Stomach (tissue), 9 donors: ENCODE measurements around the gene OPALIN. TPM values are rescaled to one million over a fixed set of nuclear protein-coding genes. Genes with fewer than 3 reads are reported as not detected.

Experiments used
- DNase-seq, 2 donors: peaks; one replicate each; pipeline versions ENCODE4 v3.0.0 to v3.0.0-alpha.2; 2013 to 2019
- H3K27ac ChIP-seq, 5 donors: fragments of 200-600 bp in 4 of 5; sonication (generic) in 4 of 5; one replicate each; pipeline ENCODE4 v1.5.1; 2013 to 2019; ENCODE audit warnings: mild to moderate bottlenecking in 1 of 5, moderate library complexity in 1 of 5
- H3K27me3 ChIP-seq, 3 donors: fragments of 200-600 bp; sonication (generic); one replicate each; pipeline ENCODE4 v1.5.1; 2017 to 2019; ENCODE audit warnings: mixed run types in 1 of 3
- H3K36me3 ChIP-seq, 4 donors: fragments of 200-600 bp; sonication (generic); 1 replicate in 3 of 4; 2 replicates in 1 of 4; pipeline ENCODE4 v1.5.1; 2016 to 2019
- H3K4me1 ChIP-seq, 4 donors: fragments of 200-600 bp; sonication (generic); one replicate each; pipeline ENCODE4 v1.5.1; 2016 to 2019
- H3K4me3 ChIP-seq, 4 donors: fragments of 200-600 bp; sonication (generic) in 3 of 4; one replicate each; pipeline ENCODE4 v1.5.1; 2016 to 2019; ENCODE audit warnings: mild to moderate bottlenecking in 1 of 4
- H3K9me3 ChIP-seq, 4 donors: fragments of 200-600 bp; sonication (generic); one replicate each; pipeline ENCODE4 v1.5.1; 2016 to 2019
- CTCF ChIP-seq, 7 experiments: fragments of 450-650 bp in 4 of 7; fragments of 200-600 bp in 3 of 7; sonication (generic) in 3 of 7; IDR thresholded peaks; one replicate each; pipeline ENCODE4 v1.5.1; 2016 to 2019; ENCODE audit warnings: antibody characterized with exemption in 7 of 7, control low read depth in 2 of 7, mild to moderate bottlenecking in 1 of 7
- EP300 ChIP-seq: sonication (generic); formaldehyde crosslinking; IDR thresholded peaks from one replicate; pipeline ENCODE4 v1.6.1; 2017; ENCODE audit warnings: antibody characterized with exemption
- POLR2A ChIP-seq, 4 donors: fragments of 450-650 bp; IDR thresholded peaks; one replicate each; pipeline ENCODE4 v1.6.1; 2016; ENCODE audit warnings: antibody characterized with exemption in 4 of 4, control low read depth in 2 of 4, mild to moderate bottlenecking in 1 of 4, moderate library complexity in 1 of 4
- POLR2AphosphoS5 ChIP-seq, 3 donors: sonication (generic); formaldehyde crosslinking; IDR thresholded peaks; one replicate each; pipeline ENCODE4 v1.6.1; 2016; ENCODE audit warnings: antibody characterized with exemption in 3 of 3
- WGBS, 5 donors: extraction: QIAGEN DNeasy Blood & Tissue Kit in 3 of 5; methylation state at CpG; one replicate each; pipeline versions ENCODE4 v1.1.5 to v1.1.7; 2013 to 2018; 5-methylcytosine and 5-hydroxymethylcytosine counted together
- intact Hi-C: fragments of 100-400 bp; cut with DNase I; formaldehyde crosslinking; loops from one replicate; pipeline ENCODE4 v1.15.1; 2023; ENCODE audit warnings: low total_unique reads
- polyA plus RNA-seq, 3 donors: library from polyadenylated mRNA; stranded (reverse); fragments of 200-250 nt; gene quantifications; one replicate each; pipeline ENCODE4 v1.2.3, GENCODE V29; 2013
- total RNA-seq, 5 donors: library from RNA; depleted of rRNA; stranded (reverse); fragments of >200 nt; gene quantifications; one replicate each; pipeline versions ENCODE4 v1.1.0 to v1.2.3, GENCODE V29; 2014 to 2016
- donor health status: healthy with polysubstance abuse.
- donor health status: Bipolar disorder and iron deficiency.
- donor health status: healthy.

Gene OPALIN
- total and polyA plus RNA-seq, 8 donors, result not detected

- Histone ChIP-seq H3K9me3 (no peaks in the 10 kb centered on the region), H3K4me3 (peak overlapping the region; percentile 30 to 47 (median 43)), H3K27ac (no peak overlapping the region), H3K4me1 (peaks cover 5 to 24% (median 17%) of the 10 kb centered on the region in 4 donors), H3K27me3 (no peaks in the 10 kb centered on the region), H3K36me3 (no peaks in the 10 kb centered on the region)
- DNase-seq, result no peak
- TF ChIP-seq EP300 (no peak), POLR2A (IDR thresholded peaks at IDR 0.05) (no peak), CTCF (IDR thresholded peaks at IDR 0.05) (no peak), POLR2AphosphoS5 (IDR thresholded peaks at IDR 0.05) (no peak)
- intact Hi-C loops, result no loop called here
- WGBS, 5 donors, result 12 to 34% (median 17%) methylated on average over 9 of the region's 9 CpGs
Observed at GRCh38 chr10:96374639-96374984, 15.8 kb upstream of the OPALIN start.

DNA sequence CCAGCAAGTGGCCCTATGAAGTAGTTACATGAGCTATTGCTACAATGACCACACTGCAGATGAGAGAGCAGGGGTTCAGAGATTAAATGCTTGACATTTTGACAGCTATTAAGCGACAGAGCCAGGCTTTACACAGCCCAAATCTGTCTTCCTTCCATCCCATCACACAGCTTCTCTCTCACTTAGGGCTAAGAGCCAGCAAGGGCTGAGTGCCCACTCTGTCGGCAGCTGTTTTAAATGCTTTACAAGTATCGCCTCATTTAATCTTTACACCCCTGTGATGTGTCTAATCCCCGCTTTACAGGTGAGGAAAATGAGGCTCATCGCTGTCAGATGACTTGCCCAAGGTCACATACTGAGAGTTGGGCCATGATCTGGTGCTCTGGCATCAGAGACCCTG is 15.2 kb upstream of the OPALIN start:
- H3K9me3 ChIP-seq, result no peaks in the 10 kb centered on the region
- H3K27ac ChIP-seq, result no peak overlapping the region
- H3K27me3 ChIP-seq, result no peaks in the 10 kb centered on the region
- intact Hi-C loops, result no loop called here
- DNase-seq, result no peak
- no peak overlapping the region for H3K4me3 ChIP-seq
- H3K4me1 ChIP-seq, result peaks cover 5 to 24% (median 17%) of the 10 kb centered on the region in 4 donors
- no peak for TF ChIP-seq POLR2AphosphoS5 (IDR thresholded peaks at IDR 0.05)
- no peak for TF ChIP-seq EP300
- no peak for TF ChIP-seq CTCF (IDR thresholded peaks at IDR 0.05)
- no peak for TF ChIP-seq POLR2A (IDR thresholded peaks at IDR 0.05)
- WGBS, 5 donors, result 82 to 91% (median 88%) methylated on average over 5 of the region's 5 CpGs
- no peaks in the 10 kb centered on the region for H3K36me3 ChIP-seq

DNA sequence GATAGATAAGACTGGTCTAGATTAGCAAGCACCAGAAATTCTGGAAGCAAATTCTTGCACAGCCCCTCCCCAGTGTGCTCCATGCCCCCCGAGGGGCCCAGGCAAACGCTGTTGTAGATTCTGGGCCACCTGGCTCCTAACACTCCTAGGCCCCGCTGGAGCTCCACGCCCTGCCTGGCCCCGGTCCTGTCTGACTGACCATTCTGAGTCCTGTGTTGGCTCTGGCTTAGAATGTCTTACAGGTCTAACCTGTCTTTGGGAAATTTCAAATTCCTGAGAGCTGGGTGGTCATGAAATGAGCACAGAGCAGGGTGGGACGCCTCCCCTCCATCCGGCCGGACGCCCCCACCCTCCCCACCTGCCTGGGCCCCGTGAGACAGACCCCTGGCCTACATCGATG is 12.6 kb upstream of the OPALIN start:
- intact Hi-C loops, result no loop called here
- Histone ChIP-seq H3K27ac (no peak overlapping the region), H3K36me3 (no peaks in the 10 kb centered on the region), H3K27me3 (no peaks in the 10 kb centered on the region), H3K4me3 (no peak overlapping the region), H3K4me1 (peaks cover 0 to 12% (median 12%) of the 10 kb centered on the region in 4 donors), H3K9me3 (no peaks in the 10 kb centered on the region)
- TF ChIP-seq POLR2A (IDR thresholded peaks at IDR 0.05), result no peak
- no peak for TF ChIP-seq EP300
- TF ChIP-seq POLR2AphosphoS5 (IDR thresholded peaks at IDR 0.05), result no peak
- no peak for TF ChIP-seq CTCF (IDR thresholded peaks at IDR 0.05)
- no peak for DNase-seq
- WGBS, 5 donors, result 56 to 69% (median 67%) methylated on average over 11 of the region's 11 CpGs

DNA sequence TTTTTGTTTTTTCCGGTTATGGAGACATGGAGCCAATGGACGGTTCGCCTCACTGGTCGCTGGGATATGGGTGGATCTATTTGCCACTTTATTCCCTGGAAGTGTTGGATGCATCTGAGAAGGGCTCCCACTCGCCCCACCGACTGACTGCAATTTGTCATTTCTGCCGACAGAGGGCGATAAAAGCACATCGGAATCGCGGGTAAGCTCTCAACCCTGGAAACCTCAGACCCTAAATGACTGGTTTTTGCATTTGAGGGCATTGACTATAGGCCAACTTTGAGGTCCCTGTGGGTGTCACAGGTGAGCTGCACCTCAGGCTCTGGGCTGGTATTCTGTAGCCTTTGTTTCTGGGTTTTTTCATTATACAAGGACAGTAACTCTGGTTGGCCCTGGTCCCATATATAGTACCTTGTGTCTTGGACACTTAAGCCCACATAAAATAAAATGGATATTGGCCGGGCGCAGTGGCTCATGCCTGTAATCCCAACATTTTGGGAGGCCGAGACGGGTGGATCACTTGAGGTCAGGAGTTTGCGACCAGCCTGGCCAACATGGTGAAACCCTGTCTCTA is 11.9 kb upstream of the OPALIN start:
- no peaks in the 10 kb centered on the region for H3K27me3 ChIP-seq
- TF ChIP-seq CTCF (IDR thresholded peaks at IDR 0.05), result peak in 5 of 7 experiments; percentile 29 to 77 (median 65)
- TF ChIP-seq EP300, result no peak
- intact Hi-C loops, result no loop called here
- H3K27ac ChIP-seq, result no peak overlapping the region
- no peaks in the 10 kb centered on the region for H3K36me3 ChIP-seq
- H3K4me1 ChIP-seq, result peaks cover 0 to 12% (median 12%) of the 10 kb centered on the region in 4 donors
- no peaks in the 10 kb centered on the region for H3K9me3 ChIP-seq
- peak; percentile 54 to 70 for DNase-seq
- H3K4me3 ChIP-seq, result no peak overlapping the region
- WGBS, 5 donors, result 38 to 44% (median 41%) methylated on average over 16 of the region's 16 CpGs
